Upper lobe of left lung (tissue), 4 donors: Measurements from ENCODE around the gene CUX1.

ENCODE experiments used
- CTCF ChIP-seq, 6 experiments: fragments of 450-650 bp in 4 of 6; fragments of 200-600 bp in 2 of 6; sonication (generic) in 2 of 6; IDR thresholded peaks; one replicate each; pipeline ENCODE4 v1.5.1; 2016 to 2019; ENCODE audit warnings: antibody characterized with exemption in 6 of 6
- POLR2A ChIP-seq, 4 donors: fragments of 450-650 bp; IDR thresholded peaks; one replicate each; pipeline ENCODE4 v1.5.1; 2016 to 2017; ENCODE audit warnings: antibody characterized with exemption in 4 of 4, mild to moderate bottlenecking in 2 of 4
- POLR2AphosphoS5 ChIP-seq, 2 donors: sonication (generic); formaldehyde crosslinking; IDR thresholded peaks; one replicate each; pipeline ENCODE4 v1.5.1; 2017; ENCODE audit warnings: antibody characterized with exemption in 2 of 2

- TF ChIP-seq POLR2A (IDR thresholded peaks at IDR 0.05) (no peak), CTCF (IDR thresholded peaks at IDR 0.05) (no peak), POLR2AphosphoS5 (IDR thresholded peaks at IDR 0.05) (no peak)
These were observed 435.0 kb downstream of the CUX1 start for GRCh38 chr7:102252366-102252982.
